SJCRH30 (cell line): ENCODE data around the gene ALG12. TPM values are rescaled to one million over a fixed set of nuclear protein-coding genes. Genes with fewer than 3 reads are reported as not detected.

Experiments
- DNase-seq, 2 experiments: peaks; one replicate each; pipeline ENCODE4 v3.0.0-alpha.2; 2015 to 2020
- H3K27ac ChIP-seq: fragments of 250-450 bp; sonication (Bioruptor Pico); 2 replicates; pipeline ENCODE4 v1.5.1; 2020; ENCODE audit warnings: mild to moderate bottlenecking, moderate library complexity
- H3K27me3 ChIP-seq: fragments of 250-450 bp; sonication (Bioruptor Pico); 2 replicates; pipeline ENCODE4 v1.5.1; 2020; ENCODE audit warnings: mild to moderate bottlenecking, moderate library complexity
- H3K36me3 ChIP-seq: fragments of 250-450 bp; sonication (Bioruptor Pico); 2 replicates; pipeline ENCODE4 v1.5.1; 2020; ENCODE audit warnings: mild to moderate bottlenecking, moderate library complexity
- H3K4me1 ChIP-seq: fragments of 250-450 bp; sonication (Bioruptor Pico); 2 replicates; pipeline ENCODE4 v1.5.1; 2020; ENCODE audit warnings: mild to moderate bottlenecking, moderate library complexity
- H3K4me3 ChIP-seq: fragments of 250-450 bp; sonication (Bioruptor Pico); 2 replicates; pipeline ENCODE4 v1.5.1; 2020; ENCODE audit warnings: mild to moderate bottlenecking, moderate library complexity
- H3K9me3 ChIP-seq: fragments of 250-450 bp; sonication (Bioruptor Pico); replicated peaks from 2 replicates; pipeline ENCODE4 v1.5.1; 2020; ENCODE audit warnings: mild to moderate bottlenecking, moderate library complexity
- total RNA-seq: library from RNA; depleted of rRNA; stranded (reverse); fragments of >200 nt; shearing (Covaris generic); gene quantifications from 2 replicates; pipeline ENCODE4 v1.2.3, GENCODE V29; 2014

The ALG12 gene
- total RNA-seq, 1 experiment from 2014 or later: 24.3 TPM

GRCh38 chr22:49887064-49887451 lies 31.2 kb downstream of the ALG12 start:
- no peak for DNase-seq

GRCh38 chr22:49886346-49887063 lies 31.7 kb downstream of the ALG12 start:
- H3K27ac ChIP-seq: no peak overlapping the region
- no peak for DNase-seq

More at GRCh38 chr22:49887064-49887451, 31.2 kb downstream of the ALG12 start:
- H3K27me3 ChIP-seq: no peaks in the 10 kb centered on the region
- peaks cover 91% of the 10 kb centered on the region for H3K36me3 ChIP-seq
- peaks cover 11% of the 10 kb centered on the region; the same call in 1 of the 2 replicates for H3K9me3 ChIP-seq
- H3K4me3 ChIP-seq: no peak overlapping the region
- peaks cover 5% of the 10 kb centered on the region; the same call in 1 of the 2 replicates for H3K4me1 ChIP-seq
- H3K27ac ChIP-seq: no peak overlapping the region

DNA sequence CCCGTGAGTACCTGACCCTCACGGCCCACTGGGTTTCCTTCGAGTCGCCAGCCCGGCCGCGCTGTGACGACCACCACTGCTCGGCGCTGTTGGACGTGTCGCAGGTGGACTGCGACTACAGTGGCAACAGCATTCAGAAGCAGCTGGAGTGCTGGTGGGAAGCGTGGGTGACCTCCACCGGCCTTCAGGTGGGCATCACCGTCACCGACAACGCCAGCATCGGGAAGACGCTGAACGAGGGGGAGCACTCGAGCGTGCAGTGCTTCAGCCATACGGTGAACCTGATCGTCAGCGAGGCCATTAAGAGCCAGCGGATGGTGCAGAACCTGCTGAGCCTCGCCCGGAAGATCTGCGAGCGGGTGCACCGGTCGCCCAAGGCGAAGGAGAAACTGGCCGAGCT lies 32.4 kb downstream of the ALG12 start:
- Histone ChIP-seq H3K4me1 (peaks cover 5% of the 10 kb centered on the region; the same call in 1 of the 2 replicates), H3K4me3 (no peak overlapping the region), H3K36me3 (peaks cover 92% of the 10 kb centered on the region), H3K27ac (no peak overlapping the region), H3K9me3 (peaks cover 12% of the 10 kb centered on the region; the same call in 1 of the 2 replicates), H3K27me3 (no peaks in the 10 kb centered on the region)
- DNase-seq: no peak

More at GRCh38 chr22:49886346-49887063, 31.7 kb downstream of the ALG12 start:
- Histone ChIP-seq H3K4me3 (no peak overlapping the region), H3K9me3 (peaks cover 15% of the 10 kb centered on the region; the same call in 1 of the 2 replicates), H3K27me3 (no peaks in the 10 kb centered on the region), H3K4me1 (peaks cover 5% of the 10 kb centered on the region; the same call in 1 of the 2 replicates), H3K36me3 (peaks cover 94% of the 10 kb centered on the region)

GRCh38 chr22:49885281-49885680 lies 33.0 kb downstream of the ALG12 start:
- Histone ChIP-seq H3K4me3 (no peak overlapping the region), H3K36me3 (peaks cover 88% of the 10 kb centered on the region), H3K9me3 (peaks cover 12% of the 10 kb centered on the region; the same call in 1 of the 2 replicates), H3K27me3 (no peaks in the 10 kb centered on the region), H3K27ac (no peak overlapping the region), H3K4me1 (peaks cover 5% of the 10 kb centered on the region; the same call in 1 of the 2 replicates)
- DNase-seq: no peak

- H3K36me3 ChIP-seq: peaks cover 82% of the 10 kb centered on the region
- H3K9me3 ChIP-seq: peaks cover 11% of the 10 kb centered on the region; the same call in 1 of the 2 replicates
Observed at GRCh38 chr22:49884503-49885260, 33.6 kb downstream of the ALG12 start.

DNA sequence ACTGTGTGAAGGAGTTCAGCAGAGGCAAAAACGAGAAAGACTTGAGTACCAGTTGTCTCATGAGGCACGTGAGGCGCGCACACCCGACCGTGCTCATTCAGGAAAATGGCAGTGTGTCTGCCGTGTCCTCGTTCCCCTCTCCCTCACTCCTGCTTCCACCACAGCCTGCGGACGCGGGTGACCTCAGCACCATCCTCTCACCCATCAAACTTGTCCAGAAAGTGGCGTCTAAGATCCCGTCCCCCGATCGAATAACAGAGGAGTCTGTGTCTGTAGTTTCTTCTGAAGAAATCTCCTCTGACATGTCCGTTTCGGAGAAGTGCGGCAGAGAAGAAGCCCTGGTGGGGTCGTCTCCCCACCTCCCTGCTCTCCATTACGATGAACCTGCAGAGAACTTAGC lies 34.2 kb downstream of the ALG12 start:
- no peak overlapping the region for H3K4me3 ChIP-seq
- H3K27me3 ChIP-seq: no peaks in the 10 kb centered on the region
- H3K9me3 ChIP-seq: peaks cover 5% of the 10 kb centered on the region; the same call in 1 of the 2 replicates
- peaks cover 5% of the 10 kb centered on the region; the same call in 1 of the 2 replicates for H3K4me1 ChIP-seq
- no peak for DNase-seq
- peaks cover 76% of the 10 kb centered on the region for H3K36me3 ChIP-seq
- H3K27ac ChIP-seq: no peak overlapping the region

More at GRCh38 chr22:49884503-49885260, 33.6 kb downstream of the ALG12 start:
- Histone ChIP-seq H3K4me1 (peaks cover 5% of the 10 kb centered on the region; the same call in 1 of the 2 replicates), H3K27me3 (no peaks in the 10 kb centered on the region), H3K27ac (no peak overlapping the region), H3K4me3 (no peak overlapping the region)
- no peak for DNase-seq

DNA sequence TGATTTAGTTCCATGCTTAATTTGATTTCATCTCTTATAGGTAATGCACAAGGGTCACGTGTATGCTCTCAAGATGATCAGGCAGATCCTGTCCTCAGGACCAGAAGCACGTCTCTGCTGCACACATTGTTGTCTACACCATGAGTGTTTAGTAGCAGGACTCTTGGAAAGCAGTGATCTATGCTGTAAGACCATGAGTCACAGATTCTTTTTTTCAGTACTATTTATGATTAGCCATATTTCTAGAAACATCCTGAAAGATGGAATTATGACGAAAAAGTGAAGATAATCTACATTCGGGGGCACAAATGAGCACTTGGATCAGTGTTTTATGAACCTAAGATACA lies 35.0 kb downstream of the ALG12 start:
- peaks cover 7% of the 10 kb centered on the region; the same call in 1 of the 2 replicates for H3K9me3 ChIP-seq
- H3K4me1 ChIP-seq: peaks cover 5% of the 10 kb centered on the region; the same call in 1 of the 2 replicates
- no peaks in the 10 kb centered on the region for H3K27me3 ChIP-seq
- H3K27ac ChIP-seq: no peak overlapping the region
- peaks cover 73% of the 10 kb centered on the region for H3K36me3 ChIP-seq
- no peak for DNase-seq
- no peak overlapping the region for H3K4me3 ChIP-seq

- Histone ChIP-seq H3K9me3 (peaks cover 7% of the 10 kb centered on the region; the same call in 1 of the 2 replicates), H3K4me1 (peaks cover 4% of the 10 kb centered on the region; the same call in 1 of the 2 replicates), H3K4me3 (no peak overlapping the region), H3K27me3 (no peaks in the 10 kb centered on the region), H3K36me3 (peaks cover 71% of the 10 kb centered on the region), H3K27ac (no peak overlapping the region)
- no peak for DNase-seq
Observed at GRCh38 chr22:49882519-49883293, 35.5 kb downstream of the ALG12 start.

DNA sequence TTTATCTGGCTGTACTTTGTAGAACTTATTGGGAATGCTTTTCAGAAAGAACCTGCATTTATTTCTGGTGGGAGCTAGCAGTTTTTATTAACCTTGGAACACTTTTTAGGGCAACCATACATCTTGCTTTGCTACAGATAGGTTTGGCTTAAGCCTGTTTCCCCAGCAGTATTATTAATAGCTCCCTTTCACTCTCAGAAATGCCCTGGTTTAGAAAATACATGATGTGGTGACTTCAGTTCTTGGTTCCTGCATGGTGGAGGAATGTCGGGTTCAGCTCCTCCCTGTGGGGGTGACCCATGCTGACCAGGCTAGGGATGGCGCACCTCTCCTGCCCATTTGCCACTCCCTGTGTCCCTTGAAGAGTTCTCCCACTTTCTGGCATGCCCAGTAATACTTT lies 36.4 kb downstream of the ALG12 start:
- Histone ChIP-seq H3K4me3 (no peak overlapping the region), H3K4me1 (no peaks in the 10 kb centered on the region), H3K36me3 (peaks cover 71% of the 10 kb centered on the region), H3K27me3 (no peaks in the 10 kb centered on the region), H3K27ac (no peak overlapping the region), H3K9me3 (peaks cover 8% of the 10 kb centered on the region)
- no peak for DNase-seq

DNA sequence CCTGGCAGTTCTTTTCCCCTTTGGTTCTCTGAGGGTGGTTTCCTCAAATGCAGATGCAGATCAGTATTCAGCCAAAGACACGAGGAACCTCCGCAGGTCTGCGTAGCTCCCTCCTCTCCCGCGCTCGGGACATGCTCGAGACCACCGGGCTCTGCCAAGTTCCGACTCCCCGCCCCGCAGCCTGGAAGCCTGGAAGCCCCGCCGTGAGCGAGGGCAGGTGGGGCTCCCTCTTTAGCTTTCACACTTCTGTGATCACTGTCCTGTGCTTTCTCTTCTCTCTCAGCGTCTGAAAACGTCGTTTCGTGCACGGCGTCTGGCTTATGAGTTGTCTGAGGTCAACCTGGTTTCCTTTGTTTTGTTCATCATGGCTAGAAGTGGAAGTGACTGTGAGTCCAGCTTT lies 38.0 kb downstream of the ALG12 start:
- no peak overlapping the region for H3K4me3 ChIP-seq
- peaks cover 69% of the 10 kb centered on the region for H3K36me3 ChIP-seq
- H3K9me3 ChIP-seq: peaks cover 12% of the 10 kb centered on the region
- DNase-seq: no peak
- H3K27ac ChIP-seq: no peak overlapping the region
- no peaks in the 10 kb centered on the region for H3K27me3 ChIP-seq
- H3K4me1 ChIP-seq: no peaks in the 10 kb centered on the region

DNA sequence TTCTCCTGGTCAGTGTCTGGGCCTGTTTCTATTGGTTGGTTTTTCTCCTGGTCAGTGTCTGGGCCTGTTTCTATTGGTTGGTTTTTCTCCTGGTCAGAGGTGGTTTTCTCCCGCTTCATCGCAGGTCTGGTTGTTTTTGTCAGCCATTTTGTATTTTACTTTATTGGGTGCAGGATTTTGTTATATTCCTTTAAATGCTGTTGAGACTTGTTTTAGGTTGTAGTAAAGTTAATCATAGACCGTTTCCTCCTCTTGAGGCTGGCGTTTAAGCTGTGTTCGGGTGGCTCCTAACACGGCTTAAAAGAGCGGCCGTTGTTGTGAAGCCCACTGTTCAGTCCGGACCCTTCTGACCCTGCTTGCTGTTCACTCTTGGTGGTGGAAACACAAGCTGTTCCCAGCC lies 38.4 kb downstream of the ALG12 start:
- Histone ChIP-seq H3K36me3 (peaks cover 68% of the 10 kb centered on the region), H3K9me3 (peaks cover 12% of the 10 kb centered on the region)
- DNase-seq: no peak

GRCh38 chr22:49878206-49878605 lies 40.0 kb downstream of the ALG12 start:
- no peak overlapping the region for H3K27ac ChIP-seq
- H3K36me3 ChIP-seq: peaks cover 54% of the 10 kb centered on the region
- H3K27me3 ChIP-seq: no peaks in the 10 kb centered on the region
- H3K9me3 ChIP-seq: peaks cover 12% of the 10 kb centered on the region
- H3K4me3 ChIP-seq: no peak overlapping the region
- no peak for DNase-seq
- H3K4me1 ChIP-seq: no peaks in the 10 kb centered on the region

More for the DNA sequence above, 38.4 kb downstream of the ALG12 start:
- Histone ChIP-seq H3K4me1 (no peaks in the 10 kb centered on the region), H3K27ac (no peak overlapping the region), H3K27me3 (no peaks in the 10 kb centered on the region), H3K4me3 (no peak overlapping the region)

DNA sequence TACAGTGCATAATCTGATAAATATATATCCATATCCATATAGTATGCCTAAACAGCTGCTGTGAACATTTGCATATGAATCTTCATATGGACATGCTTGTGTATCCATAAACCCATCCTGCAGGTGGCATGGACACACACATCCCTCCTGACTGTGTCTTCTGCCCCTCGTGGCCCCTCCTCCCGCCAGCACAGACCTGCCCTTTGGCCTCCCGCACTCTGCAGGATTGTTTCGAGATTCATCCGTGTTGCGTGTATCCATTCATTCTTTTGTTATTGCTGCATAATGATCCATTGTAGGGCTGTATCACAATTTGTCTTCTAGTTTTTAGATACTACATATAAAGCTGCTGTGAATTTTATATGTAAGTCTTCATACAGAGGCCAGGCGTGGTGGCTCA lies 40.6 kb downstream of the ALG12 start:
- Histone ChIP-seq H3K4me3 (no peak overlapping the region), H3K27ac (no peak overlapping the region), H3K9me3 (peaks cover 12% of the 10 kb centered on the region), H3K27me3 (no peaks in the 10 kb centered on the region), H3K4me1 (no peaks in the 10 kb centered on the region), H3K36me3 (peaks cover 49% of the 10 kb centered on the region)
- DNase-seq: no peak

- H3K27ac ChIP-seq: no peak overlapping the region
- H3K4me3 ChIP-seq: no peak overlapping the region
- H3K27me3 ChIP-seq: no peaks in the 10 kb centered on the region
- peaks cover 18% of the 10 kb centered on the region for H3K9me3 ChIP-seq
- DNase-seq: no peak
- peaks cover 45% of the 10 kb centered on the region for H3K36me3 ChIP-seq
- H3K4me1 ChIP-seq: no peaks in the 10 kb centered on the region
Observed at GRCh38 chr22:49873228-49873940, 44.9 kb downstream of the ALG12 start.
